ENCODE data around the gene SFTPD.
"Not testable (repeated sequence)": the region's sequence is repeated elsewhere in the genome, so short reads cannot be mapped to it uniquely, and the experiment has no call there.

SFTPD gene

DNA sequence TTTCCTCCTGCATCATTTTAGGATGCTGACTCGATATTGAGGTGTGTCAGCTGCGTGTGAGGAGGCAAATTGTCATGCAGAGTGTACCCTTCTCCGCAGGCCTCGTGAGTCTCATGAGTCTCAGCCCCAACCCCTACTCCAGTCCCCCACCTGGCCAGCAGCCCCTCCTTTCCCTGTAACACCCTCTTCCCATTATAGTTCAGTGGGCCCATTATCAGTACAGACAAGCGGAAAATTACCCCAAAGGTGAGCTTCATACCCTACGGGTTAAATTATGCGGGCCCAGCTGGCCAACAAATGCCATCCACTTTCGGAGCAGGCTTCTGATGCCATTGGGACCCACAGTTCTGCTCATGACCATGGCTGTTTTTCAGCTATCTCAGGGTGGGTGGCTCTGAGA is 25.2 kb downstream of the SFTPD start:
- H3K79me2 ChIP-seq (ENCODE audit: control insufficient read depth, low read length), result no peaks in the 10 kb centered on the region
- TF ChIP-seq EZH2phosphoT487 (IDR thresholded peaks at IDR 0.05; ENCODE audit: borderline replicate concordance, low read length), result no peak
- TF ChIP-seq, protein P1, sequence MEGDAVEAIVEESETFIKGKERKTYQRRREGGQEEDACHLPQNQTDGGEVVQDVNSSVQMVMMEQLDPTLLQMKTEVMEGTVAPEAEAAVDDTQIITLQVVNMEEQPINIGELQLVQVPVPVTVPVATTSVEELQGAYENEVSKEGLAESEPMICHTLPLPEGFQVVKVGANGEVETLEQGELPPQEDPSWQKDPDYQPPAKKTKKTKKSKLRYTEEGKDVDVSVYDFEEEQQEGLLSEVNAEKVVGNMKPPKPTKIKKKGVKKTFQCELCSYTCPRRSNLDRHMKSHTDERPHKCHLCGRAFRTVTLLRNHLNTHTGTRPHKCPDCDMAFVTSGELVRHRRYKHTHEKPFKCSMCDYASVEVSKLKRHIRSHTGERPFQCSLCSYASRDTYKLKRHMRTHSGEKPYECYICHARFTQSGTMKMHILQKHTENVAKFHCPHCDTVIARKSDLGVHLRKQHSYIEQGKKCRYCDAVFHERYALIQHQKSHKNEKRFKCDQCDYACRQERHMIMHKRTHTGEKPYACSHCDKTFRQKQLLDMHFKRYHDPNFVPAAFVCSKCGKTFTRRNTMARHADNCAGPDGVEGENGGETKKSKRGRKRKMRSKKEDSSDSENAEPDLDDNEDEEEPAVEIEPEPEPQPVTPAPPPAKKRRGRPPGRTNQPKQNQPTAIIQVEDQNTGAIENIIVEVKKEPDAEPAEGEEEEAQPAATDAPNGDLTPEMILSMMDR (IDR thresholded peaks at IDR 0.05; ENCODE audit: low read depth, low read length, poor library complexity, severe bottlenecking), result no peak
- peaks cover 16% of the 10 kb centered on the region for H3K27me3 ChIP-seq (ENCODE audit: control insufficient read depth, low read length)

DNA sequence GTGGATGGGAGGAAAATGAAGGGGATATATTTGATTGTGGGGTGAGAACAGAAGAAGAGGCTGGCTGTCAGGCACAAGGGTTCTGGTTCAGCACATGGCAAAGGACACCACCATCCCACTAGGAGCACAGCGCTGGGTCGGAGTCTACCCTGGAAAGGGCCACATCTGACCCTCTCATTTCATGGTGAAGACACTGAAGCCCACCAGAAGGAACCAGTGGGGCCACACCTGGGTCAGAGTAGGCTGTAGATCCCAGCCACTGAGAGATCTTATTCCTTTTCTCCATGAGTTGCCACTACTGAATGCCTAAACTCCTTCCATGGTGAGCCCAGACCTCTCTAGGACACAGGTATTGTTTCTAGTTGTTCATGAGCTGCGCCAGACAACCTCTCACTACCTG is 25.8 kb downstream of the SFTPD start:
- Histone ChIP-seq H3K27ac (ENCODE audit: low read depth, low read length) (no peak overlapping the region), H3K79me2 (ENCODE audit: control insufficient read depth, low read length) (no peaks in the 10 kb centered on the region), H3K27me3 (ENCODE audit: control insufficient read depth, low read length) (peaks cover 16% of the 10 kb centered on the region), H4K20me1 (ENCODE audit: control insufficient read depth, insufficient read depth, low read depth, low read length) (no peaks in the 10 kb centered on the region), H3K4me1 (ENCODE audit: control insufficient read depth, low read length) (no peaks in the 10 kb centered on the region), H3F3A (ENCODE audit: control insufficient read depth, insufficient read depth) (no peaks in the 10 kb centered on the region), H3K9me3 (ENCODE audit: control insufficient read depth, insufficient read depth, low read length) (no peaks in the 10 kb centered on the region), H3K4me2 (ENCODE audit: low read length) (no peak overlapping the region), H3K4me3 (ENCODE audit: low read length) (no peak overlapping the region), H3K9me2 (replicated peaks; ENCODE audit: control insufficient read depth, low read length) (no peaks in the 10 kb centered on the region), H3K36me3 (ENCODE audit: control insufficient read depth, low read length) (no peaks in the 10 kb centered on the region)
- TF ChIP-seq, protein P1 (IDR thresholded peaks at IDR 0.05; ENCODE audit: low read depth, low read length, poor library complexity, severe bottlenecking), result no peak
- TF ChIP-seq EZH2phosphoT487 (IDR thresholded peaks at IDR 0.05; ENCODE audit: borderline replicate concordance, low read length), result no peak

More for the DNA sequence above, 25.2 kb downstream of the SFTPD start:
- Histone ChIP-seq H3K36me3 (ENCODE audit: control insufficient read depth, low read length) (no peaks in the 10 kb centered on the region), H3K4me3 (ENCODE audit: low read length) (no peak overlapping the region), H3K27ac (ENCODE audit: low read depth, low read length) (no peak overlapping the region), H3K4me1 (ENCODE audit: control insufficient read depth, low read length) (no peaks in the 10 kb centered on the region), H3F3A (ENCODE audit: control insufficient read depth, insufficient read depth) (no peaks in the 10 kb centered on the region), H3K9me3 (ENCODE audit: control insufficient read depth, insufficient read depth, low read length) (no peaks in the 10 kb centered on the region), H3K9me2 (replicated peaks; ENCODE audit: control insufficient read depth, low read length) (no peaks in the 10 kb centered on the region), H3K4me2 (ENCODE audit: low read length) (no peak overlapping the region), H4K20me1 (ENCODE audit: control insufficient read depth, insufficient read depth, low read depth, low read length) (no peaks in the 10 kb centered on the region)

DNA sequence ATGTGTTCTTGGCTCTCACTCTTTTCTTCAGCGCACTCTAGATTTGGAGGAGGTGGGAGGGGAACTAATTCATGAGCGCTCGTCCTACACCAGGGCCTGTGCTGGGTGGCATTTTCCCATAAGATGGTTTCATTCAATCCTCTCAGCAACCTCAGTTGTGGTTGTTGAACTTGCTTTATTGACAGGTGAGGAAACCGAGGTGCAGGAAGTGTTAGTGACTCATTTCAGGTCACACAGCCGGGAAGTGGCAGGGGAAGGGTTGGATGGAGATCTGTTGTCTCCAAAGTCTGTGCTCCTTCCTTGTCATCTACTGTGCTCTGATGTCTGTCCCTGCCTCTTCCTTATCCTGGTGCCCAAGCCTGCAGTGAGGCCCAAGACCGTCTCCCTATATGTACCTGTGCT is 26.9 kb downstream of the SFTPD start:
- not testable (repeated sequence) for H4K20me1 ChIP-seq (ENCODE audit: control insufficient read depth, insufficient read depth, low read depth, low read length); H3K27ac ChIP-seq (ENCODE audit: low read depth, low read length); H3K9me2 ChIP-seq (replicated peaks; ENCODE audit: control insufficient read depth, low read length); H3K4me3 ChIP-seq (ENCODE audit: low read length); H3K79me2 ChIP-seq (ENCODE audit: control insufficient read depth, low read length); H3K4me1 ChIP-seq (ENCODE audit: control insufficient read depth, low read length); H3K4me2 ChIP-seq (ENCODE audit: low read length); H3F3A ChIP-seq (ENCODE audit: control insufficient read depth, insufficient read depth); H3K9me3 ChIP-seq (ENCODE audit: control insufficient read depth, insufficient read depth, low read length); H3K36me3 ChIP-seq (ENCODE audit: control insufficient read depth, low read length)
- peaks cover 18% of the 10 kb centered on the region for H3K27me3 ChIP-seq (ENCODE audit: control insufficient read depth, low read length)

DNA sequence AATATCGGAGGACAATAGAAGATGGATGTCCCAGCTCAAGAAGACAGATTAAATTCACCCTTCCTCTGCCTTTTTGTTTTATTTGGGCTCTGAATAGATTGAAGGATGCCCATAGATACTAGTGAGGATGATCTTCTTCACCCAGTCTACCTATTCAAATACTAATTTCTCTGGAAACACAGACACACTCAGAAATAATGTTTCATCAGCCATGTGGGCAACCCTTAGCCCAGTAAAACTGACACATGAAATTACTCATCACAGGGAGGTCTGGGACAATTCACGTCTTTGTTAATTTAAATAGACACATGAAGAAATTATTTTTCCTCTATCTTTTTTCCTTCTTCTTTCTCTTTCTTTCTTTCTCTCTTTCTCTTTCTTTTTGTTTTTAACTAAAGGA is 33.1 kb downstream of the SFTPD start:
- H3K4me1 ChIP-seq (ENCODE audit: control insufficient read depth, low read length); H3K4me2 ChIP-seq (ENCODE audit: low read length); H3K36me3 ChIP-seq (ENCODE audit: control insufficient read depth, low read length); H4K20me1 ChIP-seq (ENCODE audit: control insufficient read depth, insufficient read depth, low read depth, low read length); H3K79me2 ChIP-seq (ENCODE audit: control insufficient read depth, low read length); H3K27ac ChIP-seq (ENCODE audit: low read depth, low read length); H3K9me3 ChIP-seq (ENCODE audit: control insufficient read depth, insufficient read depth, low read length); H3K9me2 ChIP-seq (replicated peaks; ENCODE audit: control insufficient read depth, low read length); H3K4me3 ChIP-seq (ENCODE audit: low read length); H3F3A ChIP-seq (ENCODE audit: control insufficient read depth, insufficient read depth): not testable (repeated sequence)
- peaks cover 16% of the 10 kb centered on the region for H3K27me3 ChIP-seq (ENCODE audit: control insufficient read depth, low read length)
